Activated T-cell treated with anti-CD3 and anti-CD28 coated beads, Interleukin-2, amount 50 U/mL, for 72 hours (primary cell): ENCODE results near the gene LDAH. TPM values are rescaled to one million over a fixed set of nuclear protein-coding genes. Genes with fewer than 3 reads are reported as not detected.
"Not testable (repeated sequence)": the region's sequence is repeated elsewhere in the genome, so short reads cannot be mapped to it uniquely, and the experiment has no call there.

Source experiments
- ATAC-seq, 2 donors: fragments of 150-1000 bp; cut with Tn5 transposase; replicated peaks in 1 of 2; 2 replicates each; pipeline ENCODE4 v1.10.0; 2021; ENCODE audit warnings: moderate library complexity in 2 of 2, mild to moderate bottlenecking in 1 of 2
- DNase-seq, 2 donors: peaks; one replicate each; pipeline ENCODE4 v3.0.0; 2021 to 2022; ENCODE audit warnings: mixed read lengths in 1 of 2
- H3K27ac Mint-ChIP-seq: one replicate; pipeline ENCODE4 v1.8.0; 2022; ENCODE audit warnings: mild to moderate bottlenecking, moderate library complexity, mixed read lengths
- H3K27me3 Mint-ChIP-seq: one replicate; pipeline ENCODE4 v1.8.0; 2022; ENCODE audit warnings: low read depth, mixed read lengths
- H3K36me3 Mint-ChIP-seq, 2 donors: one replicate each; pipeline ENCODE4 v1.8.0; 2022; ENCODE audit warnings: mixed read lengths in 2 of 2, mild to moderate bottlenecking in 1 of 2; ENCODE audit not compliant: insufficient read depth in 2 of 2
- H3K4me1 Mint-ChIP-seq: one replicate; pipeline ENCODE4 v1.8.0; 2022; ENCODE audit warnings: low read depth, mixed read lengths
- H3K4me3 Mint-ChIP-seq, 2 donors: one replicate each; pipeline ENCODE4 v1.8.0; 2022; ENCODE audit warnings: mild to moderate bottlenecking in 2 of 2, mixed read lengths in 2 of 2, moderate library complexity in 2 of 2
- H3K9me3 Mint-ChIP-seq, 2 donors: one replicate each; pipeline ENCODE4 v1.8.0; 2022; ENCODE audit warnings: mixed read lengths in 2 of 2
- total RNA-seq, 2 donors: library from RNA; stranded (reverse); gene quantifications; one replicate each; pipeline ENCODE4 v1.2.3, GENCODE V29; 2022

LDAH gene
- total RNA-seq, 2 donors from 2014 or later: 26.7 to 30.1 TPM

DNA sequence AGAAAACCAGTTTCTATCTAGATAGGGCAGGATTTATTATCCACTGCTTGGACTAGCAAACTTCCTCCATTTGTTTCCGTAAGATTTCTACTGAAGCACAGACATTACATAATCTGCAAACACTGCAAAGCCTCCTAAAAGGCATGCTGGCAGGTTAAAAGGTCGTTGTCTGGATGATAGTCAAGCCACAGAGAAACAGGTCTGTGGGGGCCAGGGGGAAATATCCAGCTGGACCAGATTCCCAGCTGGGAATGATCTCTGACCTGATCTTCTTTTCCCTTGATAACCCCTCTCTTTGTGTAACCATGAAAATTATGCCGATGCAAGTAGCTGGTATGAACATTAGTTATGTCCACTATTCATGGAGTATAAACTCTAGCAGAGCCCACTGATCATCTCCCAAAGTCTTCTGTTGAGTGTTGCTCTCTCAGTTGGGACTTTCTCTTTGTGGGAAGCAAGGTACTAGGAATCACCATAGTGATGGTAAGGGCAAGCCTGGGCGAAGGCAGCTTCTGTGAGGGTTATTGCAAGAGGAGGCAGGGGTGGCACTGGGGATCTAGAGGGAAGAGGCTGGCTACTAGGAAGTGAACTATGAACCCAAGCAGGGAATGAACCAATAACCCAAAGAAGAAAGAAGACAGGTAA lies 94.7 kb downstream of the LDAH start:
- Mint-ChIP-seq H3K36me3 (peaks cover 6 to 11% of the 10 kb centered on the region in 2 donors), H3K4me3 (no peak overlapping the region), H3K9me3 (no peaks in the 10 kb centered on the region), H3K27ac (no peak overlapping the region), H3K27me3 (no peaks in the 10 kb centered on the region), H3K4me1 (peaks cover 8% of the 10 kb centered on the region)
- ATAC-seq: no peak
- no peak for DNase-seq

DNA sequence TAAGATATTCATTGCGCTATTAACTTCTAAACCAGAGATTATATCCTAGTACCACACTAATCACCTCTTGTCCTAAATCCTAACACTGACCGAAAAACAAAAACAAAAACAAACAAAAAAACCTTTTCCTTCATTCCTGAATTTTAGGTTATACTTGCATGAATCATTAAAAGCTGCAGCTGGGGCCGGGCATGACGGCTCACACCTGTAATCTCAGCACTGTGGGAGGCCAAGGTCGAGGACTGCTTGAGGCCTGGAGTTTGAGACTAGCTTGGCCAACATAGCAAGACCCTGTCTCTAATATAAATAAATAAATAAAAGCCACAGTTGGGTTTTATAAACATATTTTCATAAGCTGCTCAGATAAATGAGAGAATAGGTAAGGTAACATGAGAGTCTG lies 96.0 kb downstream of the LDAH start:
- no peak for ATAC-seq
- H3K4me3 Mint-ChIP-seq: no peak overlapping the region
- peaks cover 6 to 11% of the 10 kb centered on the region in 2 donors for H3K36me3 Mint-ChIP-seq

DNA sequence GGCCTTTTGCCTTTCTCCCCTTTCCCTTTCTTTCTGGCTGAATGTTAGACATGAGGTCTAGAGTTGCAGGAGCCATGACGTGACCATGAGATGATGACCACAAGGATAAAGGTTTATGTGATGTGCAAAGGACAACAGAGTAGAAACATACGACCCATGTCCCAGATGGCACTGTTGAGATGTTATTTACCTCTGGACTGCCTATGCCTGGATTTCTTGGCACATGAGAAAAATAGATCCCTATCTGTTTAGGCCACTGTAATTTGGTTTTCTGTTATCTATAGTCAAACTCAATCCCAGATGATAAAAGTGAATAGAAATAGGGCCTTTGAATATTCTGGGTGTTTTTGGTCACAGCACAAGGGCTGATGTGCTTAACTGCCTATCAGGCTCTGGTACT lies 97.1 kb downstream of the LDAH start:
- H3K4me3 Mint-ChIP-seq: no peak overlapping the region
- ATAC-seq: no peak
- peaks cover 8% of the 10 kb centered on the region for H3K4me1 Mint-ChIP-seq
- no peaks in the 10 kb centered on the region for H3K9me3 Mint-ChIP-seq
- H3K27me3 Mint-ChIP-seq: no peaks in the 10 kb centered on the region
- DNase-seq: no peak
- H3K36me3 Mint-ChIP-seq: peaks cover 11 to 13% of the 10 kb centered on the region in 2 donors
- no peak overlapping the region for H3K27ac Mint-ChIP-seq

More for the DNA sequence above, 96.0 kb downstream of the LDAH start:
- Mint-ChIP-seq H3K9me3 (no peaks in the 10 kb centered on the region), H3K27ac (no peak overlapping the region), H3K27me3 (no peaks in the 10 kb centered on the region), H3K4me1 (peaks cover 8% of the 10 kb centered on the region)
- DNase-seq: no peak

DNA sequence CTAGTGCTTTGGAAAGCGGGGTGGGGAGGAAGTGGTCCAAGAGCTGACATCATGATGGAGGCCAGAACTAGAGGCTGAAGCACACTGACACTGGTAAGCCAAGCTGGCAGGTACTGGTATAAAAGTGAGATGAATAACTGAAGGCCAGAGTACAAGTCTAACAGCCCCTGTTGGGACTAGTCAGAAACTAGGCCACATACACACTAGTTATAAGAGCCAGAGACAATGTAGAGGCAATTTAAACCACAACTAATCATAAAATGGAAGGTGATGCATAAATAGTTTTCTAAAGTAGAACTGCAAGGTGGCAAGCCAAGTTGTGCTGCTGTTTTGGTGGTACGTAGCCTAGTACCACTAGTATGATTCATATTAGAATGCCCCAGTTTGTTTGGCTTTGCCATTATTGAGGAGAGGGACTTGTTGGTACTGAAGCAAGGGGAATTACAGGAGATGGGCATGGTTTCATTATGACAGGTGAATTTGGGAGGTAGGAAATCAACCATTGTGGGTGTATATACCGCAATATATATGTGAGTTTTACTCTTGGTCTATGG lies 98.3 kb downstream of the LDAH start:
- ATAC-seq (peak; percentile 39 to 51), DNase-seq (no peak)
- peaks cover 0 to 2% of the 10 kb centered on the region in 2 donors for H3K9me3 Mint-ChIP-seq
- H3K27me3 Mint-ChIP-seq: no peaks in the 10 kb centered on the region
- H3K36me3 Mint-ChIP-seq: peaks cover 14 to 16% of the 10 kb centered on the region in 2 donors
- no peak overlapping the region for H3K27ac Mint-ChIP-seq
- no peak overlapping the region for H3K4me3 Mint-ChIP-seq
- peaks cover 8% of the 10 kb centered on the region for H3K4me1 Mint-ChIP-seq

DNA sequence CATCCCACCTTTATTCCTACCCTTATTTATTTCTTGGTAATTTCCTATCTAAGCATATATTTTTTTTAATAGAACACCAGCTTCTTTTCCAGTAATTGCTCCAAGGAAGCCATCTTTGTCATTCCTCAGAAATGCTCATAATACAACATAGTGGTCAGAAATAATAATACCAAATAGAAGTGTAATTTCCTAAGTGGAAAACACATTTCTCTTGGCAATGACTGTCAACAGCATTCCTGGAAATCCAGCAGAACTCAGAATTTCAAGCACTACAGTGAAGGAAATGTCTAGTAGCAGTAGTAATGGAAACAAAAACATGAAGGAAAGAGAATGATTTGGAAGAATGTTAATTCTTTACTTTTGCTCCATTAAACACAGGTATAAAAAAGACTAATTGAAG lies 99.4 kb downstream of the LDAH start:
- no peaks in the 10 kb centered on the region for H3K27me3 Mint-ChIP-seq
- DNase-seq: no peak
- H3K9me3 Mint-ChIP-seq: peaks cover 0 to 6% of the 10 kb centered on the region in 2 donors
- peaks cover 8% of the 10 kb centered on the region for H3K4me1 Mint-ChIP-seq
- no peak overlapping the region for H3K4me3 Mint-ChIP-seq
- no peak for ATAC-seq
- H3K36me3 Mint-ChIP-seq: peaks cover 14 to 19% of the 10 kb centered on the region in 2 donors
- no peak overlapping the region for H3K27ac Mint-ChIP-seq

DNA sequence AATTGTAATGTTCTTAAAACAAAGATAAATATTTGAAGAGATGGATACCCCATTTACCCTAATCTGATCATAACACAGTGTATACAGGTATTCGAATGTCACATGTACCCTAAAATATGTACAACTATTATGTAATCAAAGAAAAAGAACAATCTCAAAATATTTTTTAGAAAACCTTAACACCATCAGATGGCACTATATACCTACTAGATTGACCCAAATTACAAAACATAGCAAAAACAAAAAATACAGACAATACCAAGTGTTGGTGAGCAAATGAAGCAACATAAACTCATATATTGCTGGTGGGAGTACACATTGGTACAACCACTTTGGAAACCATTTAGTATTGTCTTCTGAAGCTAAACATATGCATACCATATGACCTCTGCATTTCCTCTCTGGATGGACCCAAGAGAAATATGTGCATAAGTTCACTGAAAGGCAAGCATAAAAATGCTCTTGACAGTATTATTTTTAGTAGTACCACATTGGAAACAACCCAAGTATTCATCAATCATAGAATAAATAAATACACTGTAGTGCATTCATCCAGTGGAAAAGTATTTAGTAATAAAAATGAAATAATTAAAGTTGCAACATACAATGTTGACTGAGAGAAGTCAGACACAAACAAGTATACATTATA lies 100.2 kb downstream of the LDAH start:
- Mint-ChIP-seq H3K36me3 (peaks cover 17 to 26% of the 10 kb centered on the region in 2 donors), H3K27ac (no peak overlapping the region), H3K4me3 (no peak overlapping the region), H3K27me3 (no peaks in the 10 kb centered on the region), H3K9me3 (peaks cover 0 to 10% of the 10 kb centered on the region in 2 donors), H3K4me1 (peaks cover 8% of the 10 kb centered on the region)
- DNase-seq (no peak), ATAC-seq (no peak)

DNA sequence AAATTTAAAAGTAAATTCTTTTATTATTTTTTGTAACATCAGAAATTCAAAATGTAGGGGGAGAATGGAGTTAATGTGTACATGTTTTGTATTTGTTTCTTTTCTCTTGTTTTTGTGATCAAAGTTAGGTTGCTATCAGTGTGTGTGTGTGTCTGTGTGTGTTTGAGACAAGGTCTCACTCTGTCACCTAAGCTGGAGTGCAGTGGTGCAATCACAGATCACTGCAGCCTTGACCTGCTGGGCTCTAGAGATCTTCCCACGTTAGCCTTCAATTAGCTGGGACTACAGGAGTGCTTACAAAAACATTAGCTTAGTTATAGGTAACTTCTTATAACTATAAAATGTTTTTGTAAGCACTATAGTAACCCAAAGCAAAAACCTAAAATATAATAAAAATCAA lies 105.3 kb downstream of the LDAH start:
- H3K36me3 Mint-ChIP-seq: peaks cover 12 to 29% of the 10 kb centered on the region in 2 donors
- no peaks in the 10 kb centered on the region for H3K4me1 Mint-ChIP-seq
- no peak overlapping the region for H3K4me3 Mint-ChIP-seq
- H3K27me3 Mint-ChIP-seq: no peaks in the 10 kb centered on the region
- DNase-seq (no peak), ATAC-seq (no peak)
- peaks cover 0 to 13% of the 10 kb centered on the region in 2 donors for H3K9me3 Mint-ChIP-seq
- no peak overlapping the region for H3K27ac Mint-ChIP-seq

DNA sequence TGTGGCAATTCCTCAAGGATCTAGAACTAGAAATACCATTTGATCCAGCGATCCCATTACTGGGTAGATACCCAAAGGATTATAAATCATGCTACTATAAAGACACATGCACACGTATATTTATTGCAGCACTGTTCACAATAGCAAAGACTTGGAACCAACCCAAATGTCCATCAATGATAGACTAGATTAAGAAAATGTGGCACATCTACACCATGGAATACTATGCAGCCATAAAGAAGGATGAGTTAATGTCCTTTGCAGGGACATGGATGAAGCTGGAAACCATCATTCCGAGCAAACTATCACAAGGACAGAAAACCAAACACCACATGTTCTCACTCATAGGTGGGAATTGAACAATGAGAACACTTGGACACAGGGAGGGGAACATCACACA lies 106.7 kb downstream of the LDAH start:
- H3K27ac Mint-ChIP-seq, H3K4me1 Mint-ChIP-seq, DNase-seq, H3K27me3 Mint-ChIP-seq, ATAC-seq, H3K4me3 Mint-ChIP-seq: not testable (repeated sequence)
- H3K9me3 Mint-ChIP-seq: peaks cover 0 to 13% of the 10 kb centered on the region in 2 donors
- peaks cover 14 to 26% of the 10 kb centered on the region in 2 donors for H3K36me3 Mint-ChIP-seq

DNA sequence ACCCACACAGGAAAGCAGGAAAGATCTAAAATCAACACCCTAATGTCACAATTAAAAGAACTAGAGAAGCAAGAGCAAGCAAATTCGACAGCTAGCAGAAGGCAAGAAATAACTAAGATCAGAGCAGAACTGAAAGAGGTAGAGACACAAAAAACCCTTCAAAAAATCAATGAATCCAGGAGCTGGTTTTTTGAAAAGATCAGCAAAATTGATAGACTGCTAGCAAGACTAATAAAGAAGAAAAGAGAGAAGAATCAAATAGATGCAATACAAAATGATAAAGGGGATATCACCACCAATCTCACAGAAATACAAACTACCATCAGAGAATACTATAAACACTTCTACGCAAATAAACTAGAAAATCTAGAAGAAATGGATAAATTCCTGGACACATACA lies 108.5 kb downstream of the LDAH start:
- DNase-seq, H3K4me1 Mint-ChIP-seq, H3K27ac Mint-ChIP-seq, H3K4me3 Mint-ChIP-seq, ATAC-seq, H3K27me3 Mint-ChIP-seq: not testable (repeated sequence)
- H3K9me3 Mint-ChIP-seq: peaks cover 0 to 10% of the 10 kb centered on the region in 2 donors
- peaks cover 14 to 24% of the 10 kb centered on the region in 2 donors for H3K36me3 Mint-ChIP-seq

DNA sequence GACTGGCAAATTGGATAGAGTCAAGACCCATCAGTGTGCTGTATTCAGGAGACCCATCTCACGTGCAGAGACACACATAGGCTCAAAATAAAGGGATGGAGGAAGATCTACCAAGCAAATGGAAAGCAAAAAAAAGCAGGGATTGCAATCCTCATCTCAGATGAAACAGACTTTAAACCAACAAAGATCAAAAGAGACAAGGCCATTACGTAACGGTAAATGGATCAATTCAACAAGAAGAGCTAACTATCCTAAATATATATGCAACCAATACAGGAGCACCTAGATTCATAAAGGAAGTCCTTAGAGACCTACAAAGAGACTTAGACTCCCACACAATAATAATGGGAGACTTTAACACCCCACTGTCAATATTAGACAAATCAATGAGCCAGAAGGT lies 109.3 kb downstream of the LDAH start:
- peaks cover 14 to 21% of the 10 kb centered on the region in 2 donors for H3K36me3 Mint-ChIP-seq
- H3K27ac Mint-ChIP-seq, DNase-seq, H3K4me3 Mint-ChIP-seq, H3K9me3 Mint-ChIP-seq, H3K27me3 Mint-ChIP-seq, ATAC-seq, H3K4me1 Mint-ChIP-seq: not testable (repeated sequence)

DNA sequence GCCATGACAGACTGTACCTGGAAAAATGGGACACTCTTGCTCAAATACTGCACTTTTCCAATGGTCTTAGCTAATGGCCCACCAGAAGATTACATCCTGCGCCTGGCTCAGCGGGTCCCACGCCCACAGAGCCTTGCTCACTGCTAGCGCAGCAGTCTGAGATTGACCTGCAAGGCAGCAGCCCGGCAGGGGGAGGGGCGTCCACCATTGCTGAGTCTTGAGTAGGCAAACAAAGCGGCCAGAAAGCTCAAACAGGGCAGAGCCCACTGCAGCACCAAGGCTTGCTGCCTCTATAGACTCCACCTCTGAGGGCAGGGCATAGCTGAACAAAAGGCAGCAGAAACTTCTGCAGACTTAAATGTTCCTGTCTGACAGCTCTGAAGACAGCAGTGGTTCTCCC lies 111.3 kb downstream of the LDAH start:
- H3K4me1 Mint-ChIP-seq, H3K36me3 Mint-ChIP-seq: not testable (repeated sequence)

DNA sequence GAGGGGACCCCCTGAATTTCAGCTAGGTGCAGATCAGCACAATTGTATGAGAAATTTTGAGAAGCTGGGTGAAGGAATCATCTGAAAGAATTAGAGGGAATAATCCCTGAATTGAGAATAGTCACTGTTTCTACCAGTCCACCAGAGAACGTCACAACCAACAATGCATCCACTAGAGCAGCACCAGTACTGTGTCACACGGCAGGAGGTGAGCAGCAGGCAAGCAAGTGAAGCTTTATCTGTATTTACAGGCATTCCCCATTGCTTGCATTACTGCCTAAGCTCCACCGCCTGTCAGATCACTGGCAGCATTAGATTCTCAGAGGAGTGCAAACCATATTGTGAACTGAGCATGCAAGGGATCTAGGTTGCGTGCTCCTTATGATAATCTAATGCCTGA lies 115.3 kb downstream of the LDAH start:
- ATAC-seq (no peak), DNase-seq (no peak)
- peaks cover 5 to 8% of the 10 kb centered on the region in 2 donors for H3K36me3 Mint-ChIP-seq
- H3K4me3 Mint-ChIP-seq: no peak overlapping the region
- H3K27ac Mint-ChIP-seq: no peak overlapping the region
- no peaks in the 10 kb centered on the region for H3K9me3 Mint-ChIP-seq
- H3K27me3 Mint-ChIP-seq: no peaks in the 10 kb centered on the region
- H3K4me1 Mint-ChIP-seq: no peaks in the 10 kb centered on the region

More for the DNA sequence above, 111.3 kb downstream of the LDAH start:
- H3K27ac Mint-ChIP-seq, DNase-seq, H3K9me3 Mint-ChIP-seq, H3K4me3 Mint-ChIP-seq, H3K27me3 Mint-ChIP-seq, ATAC-seq: not testable (repeated sequence)

DNA sequence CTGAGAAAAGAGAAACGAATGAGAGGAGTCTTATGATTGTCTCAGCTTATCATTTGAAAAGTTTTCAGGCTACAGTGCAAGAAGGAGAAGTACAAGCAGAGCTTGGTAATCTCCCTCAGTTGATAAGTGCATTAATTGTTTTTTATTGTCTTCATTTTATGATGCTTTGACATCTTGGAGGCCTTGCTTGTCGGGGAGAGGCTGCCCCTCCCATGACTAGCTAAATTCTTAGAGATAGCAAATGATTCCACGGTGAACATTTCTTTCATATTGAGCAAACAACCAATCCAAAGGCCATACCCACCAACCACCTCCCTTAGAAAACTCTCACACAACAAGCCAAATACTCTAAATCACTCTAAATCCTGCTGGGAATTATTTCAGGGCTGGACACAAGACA lies 116.1 kb downstream of the LDAH start:
- ATAC-seq: no peak
- Mint-ChIP-seq H3K27me3 (no peaks in the 10 kb centered on the region), H3K9me3 (no peaks in the 10 kb centered on the region), H3K27ac (no peak overlapping the region), H3K4me1 (no peaks in the 10 kb centered on the region), H3K4me3 (no peak overlapping the region), H3K36me3 (peaks cover 3 to 8% of the 10 kb centered on the region in 2 donors)
- no peak for DNase-seq
